Kidney (tissue), 14 donors: ENCODE measurements around the gene FAM89B. TPM values are rescaled to one million over a fixed set of nuclear protein-coding genes. Genes with fewer than 3 reads are reported as not detected.
"Not testable (repeated sequence)": the region's sequence is repeated elsewhere in the genome, so short reads cannot be mapped to it uniquely, and the experiment has no call there.

Source experiments
- DNase-seq, 5 donors: peaks; one replicate each; pipeline ENCODE4 v3.0.0-alpha.2; 2013 to 2020
- FAIRE-seq: peaks from 2 replicates; lab custom pipeline; 2012; peaks lifted over from hg19 to GRCh38; lab: Jason Lieb, UNC
- H3K27ac ChIP-seq, 2 donors: one replicate each; pipeline ENCODE4 v1.7.0; 2013; ENCODE audit warnings: low read depth in 2 of 2, low read length in 2 of 2, inconsistent platforms in 1 of 2
- H3K27me3 ChIP-seq: one replicate; pipeline ENCODE4 v1.7.1; 2013; ENCODE audit warnings: low read length, inconsistent platforms; ENCODE audit not compliant: control insufficient read depth, insufficient read depth
- H3K36me3 ChIP-seq, 3 donors: one replicate each; pipeline versions ENCODE4 v1.7.0 to v1.7.1; 2013; ENCODE audit warnings: low read length in 3 of 3, control low read depth in 1 of 3, inconsistent platforms in 1 of 3; ENCODE audit not compliant: insufficient read depth in 3 of 3, control insufficient read depth in 2 of 3
- H3K4me1 ChIP-seq, 3 donors: one replicate each; pipeline versions ENCODE4 v1.7.0 to v1.7.1; 2013; ENCODE audit warnings: low read length in 3 of 3, inconsistent platforms in 1 of 3, low read depth in 1 of 3; ENCODE audit not compliant: control insufficient read depth in 2 of 3, insufficient read depth in 2 of 3
- H3K4me3 ChIP-seq, 3 donors: one replicate each; pipeline versions ENCODE4 v1.7.0 to v1.8.1; 2013; ENCODE audit warnings: low read length in 3 of 3, control low read depth in 1 of 3, inconsistent platforms in 1 of 3
- H3K9ac ChIP-seq, 3 donors: one replicate each; pipeline versions ENCODE4 v1.7.0 to v1.7.1; 2013; ENCODE audit warnings: low read length in 3 of 3, control low read depth in 1 of 3, inconsistent platforms in 1 of 3
- H3K9me3 ChIP-seq, 3 donors: one replicate each; pipeline versions ENCODE4 v1.7.0 to v1.7.1; 2013; ENCODE audit warnings: low read length in 3 of 3, control low read depth in 1 of 3, inconsistent platforms in 1 of 3; ENCODE audit not compliant: control insufficient read depth in 2 of 3, insufficient read depth in 1 of 3
- CTCF ChIP-seq: IDR thresholded peaks from 3 replicates; pipeline ENCODE4 v1.5.1; 2012; ENCODE audit warnings: mild to moderate bottlenecking, moderate library complexity, borderline replicate concordance; ENCODE audit not compliant: insufficient read depth; ENCODE audit errors: extremely low read depth
- intact Hi-C: fragments of 100-400 bp; cut with DNase I; formaldehyde crosslinking; loops from one replicate; pipeline ENCODE4 v1.11.1; 2022
- polyA plus RNA-seq: library from polyadenylated mRNA; stranded (reverse); fragments of 350-450 nt; fragmentation: Illumina TruSeq; extraction: RNeasy Lipid Tissue Mini Kit (QIAGEN cat#74804); gene quantifications from one replicate; pipeline ENCODE4 v1.2.3, GENCODE V29; 2014; ENCODE audit warnings: low read depth, low replicate concordance; ENCODE audit not compliant: insufficient read depth
- total RNA-seq: library from RNA; stranded (reverse); fragmentation: NEBNext Ultra II Directional; extraction: Animal tissue kit (Norgen Biotek cat#: 25700); gene quantifications from one replicate; pipeline ENCODE4 v1.2.1, GENCODE V29; 2021
- donor health status: control.
- donor health status: control.
- donor health status: control.
- donor health status: control.
- donor health status: control.
- donor health status: DM: yes; HTN: yes; CAD: no.
- donor health status: Normal renal cell carcinoma (clear cell type).

The FAM89B gene
- total and polyA plus RNA-seq, 2 donors from 2014 or later, result 33.5 to 36.7 TPM

GRCh38 chr11:65562020-65562419, 10.3 kb upstream of the FAM89B start:
- Histone ChIP-seq H3K4me3 (no peak overlapping the region), H3K9ac (no peak overlapping the region), H3K9me3 (no peaks in the 10 kb centered on the region), H3K27ac (no peak overlapping the region), H3K27me3 (no peaks in the 10 kb centered on the region), H3K4me1 (peaks cover 0 to 25% (median 13%) of the 10 kb centered on the region in 3 donors), H3K36me3 (no peaks in the 10 kb centered on the region)
- DNase-seq (no peak), FAIRE-seq (no peak)
- TF ChIP-seq CTCF, result no peak
- intact Hi-C loops, result no loop called here

- Histone ChIP-seq H3K4me3 (no peak overlapping the region), H3K4me1 (peaks cover 0 to 21% (median 11%) of the 10 kb centered on the region in 3 donors), H3K27me3 (no peaks in the 10 kb centered on the region), H3K27ac (no peak overlapping the region), H3K9ac (no peak overlapping the region), H3K9me3 (no peaks in the 10 kb centered on the region), H3K36me3 (no peaks in the 10 kb centered on the region)
- intact Hi-C loops, result no loop called here
- no peak for DNase-seq
- TF ChIP-seq CTCF, result no peak
- no peak for FAIRE-seq
These were observed 9.6 kb upstream of the FAM89B start for GRCh38 chr11:65562788-65563187.

- FAIRE-seq (no peak), DNase-seq (no peak)
- no peak for TF ChIP-seq CTCF
- H3K4me3 ChIP-seq, result no peak overlapping the region
- H3K4me1 ChIP-seq, result peaks cover 0 to 24% (median 15%) of the 10 kb centered on the region in 3 donors
- intact Hi-C loops, result no loop called here
- no peak overlapping the region for H3K9ac ChIP-seq
- H3K36me3 ChIP-seq, result peaks cover 0 to 2% (median 2%) of the 10 kb centered on the region in 3 donors
- no peaks in the 10 kb centered on the region for H3K27me3 ChIP-seq
- no peak overlapping the region for H3K27ac ChIP-seq
- no peaks in the 10 kb centered on the region for H3K9me3 ChIP-seq
These were observed 8.7 kb upstream of the FAM89B start for GRCh38 chr11:65563601-65564000.

GRCh38 chr11:65564879-65565559, 7.3 kb upstream of the FAM89B start:
- intact Hi-C loops, H3K27me3 ChIP-seq, H3K9ac ChIP-seq, H3K4me3 ChIP-seq, FAIRE-seq, H3K27ac ChIP-seq, H3K36me3 ChIP-seq, DNase-seq, H3K9me3 ChIP-seq: not testable (repeated sequence)
- peaks cover 3 to 22% (median 17%) of the 10 kb centered on the region in 3 donors for H3K4me1 ChIP-seq
